T47D (cell line): ENCODE results near the gene GRK2.
A peak's percentile ranks its signal among the peaks of the same experiment; 100 is the strongest.
"Not testable (repeated sequence)": the region's sequence is repeated elsewhere in the genome, so short reads cannot be mapped to it uniquely, and the experiment has no call there.

Source experiments
- DNase-seq, 2 experiments: peaks; one replicate each; pipeline versions ENCODE4 v3.0.0 to v3.0.0-alpha.2; 2011 to 2012; ENCODE audit warnings: low read depth in 1 of 2, low spot score in 1 of 2
- JUND ChIP-seq: IDR thresholded peaks from 2 replicates; pipeline ENCODE4 v1.6.1; 2012; ENCODE audit warnings: low read depth
- in situ Hi-C: cut with HindIII; loops from 2 replicates; pipeline ENCODE4 v1.10.0; 2016; ENCODE audit warnings: low sequenced_read_pairs, low pct_unique_long_range_greater_than_20kb

Gene GRK2

GRCh38 chr11:67312187-67313021 lies 46.1 kb downstream of the GRK2 start:
- in situ Hi-C loops, result no loop called here
- DNase-seq, result peak; percentile 65 to 99
- peak; percentile 92; the same call in 1 of the 2 replicates for TF ChIP-seq JUND

- no peak for DNase-seq
Measured at GRCh38 chr11:67313125-67313890, 47.0 kb downstream of the GRK2 start.

DNA sequence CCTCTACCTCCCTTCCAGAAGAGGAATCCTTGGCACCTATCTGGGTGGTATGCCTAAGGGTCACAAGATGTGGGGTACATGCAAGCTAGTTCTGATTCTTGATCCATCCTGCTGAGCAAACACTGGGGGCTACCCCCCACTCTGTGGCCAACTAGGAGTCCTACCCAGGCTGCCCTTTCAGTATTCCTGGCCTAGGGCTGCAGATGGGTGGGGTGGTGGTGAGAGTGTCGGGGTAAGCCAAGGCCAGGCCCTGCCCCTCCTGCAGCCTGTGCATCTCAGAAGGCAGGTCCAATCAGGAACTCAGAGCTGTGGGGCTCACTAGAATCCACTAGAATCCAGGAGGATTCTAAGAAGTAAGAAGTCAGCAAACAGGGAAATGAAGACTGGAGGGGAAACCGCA lies 47.9 kb downstream of the GRK2 start:
- DNase-seq, result no peak
- in situ Hi-C loops, result no loop called here
- no peak for TF ChIP-seq JUND

More at GRCh38 chr11:67313125-67313890, 47.0 kb downstream of the GRK2 start:
- no peak for TF ChIP-seq JUND
- in situ Hi-C loops, result no loop called here

GRCh38 chr11:67315325-67315909 lies 49.1 kb downstream of the GRK2 start:
- no peak for DNase-seq
- in situ Hi-C loops, result no loop called here
- no peak for TF ChIP-seq JUND

GRCh38 chr11:67316882-67317204 lies 50.6 kb downstream of the GRK2 start:
- DNase-seq, result no peak
- TF ChIP-seq JUND, result no peak
- in situ Hi-C loops, result no loop called here

GRCh38 chr11:67317205-67317887 lies 51.1 kb downstream of the GRK2 start:
- in situ Hi-C loops, result no loop called here
- no peak for TF ChIP-seq JUND
- DNase-seq, result peak; percentile 97 to 98

DNA sequence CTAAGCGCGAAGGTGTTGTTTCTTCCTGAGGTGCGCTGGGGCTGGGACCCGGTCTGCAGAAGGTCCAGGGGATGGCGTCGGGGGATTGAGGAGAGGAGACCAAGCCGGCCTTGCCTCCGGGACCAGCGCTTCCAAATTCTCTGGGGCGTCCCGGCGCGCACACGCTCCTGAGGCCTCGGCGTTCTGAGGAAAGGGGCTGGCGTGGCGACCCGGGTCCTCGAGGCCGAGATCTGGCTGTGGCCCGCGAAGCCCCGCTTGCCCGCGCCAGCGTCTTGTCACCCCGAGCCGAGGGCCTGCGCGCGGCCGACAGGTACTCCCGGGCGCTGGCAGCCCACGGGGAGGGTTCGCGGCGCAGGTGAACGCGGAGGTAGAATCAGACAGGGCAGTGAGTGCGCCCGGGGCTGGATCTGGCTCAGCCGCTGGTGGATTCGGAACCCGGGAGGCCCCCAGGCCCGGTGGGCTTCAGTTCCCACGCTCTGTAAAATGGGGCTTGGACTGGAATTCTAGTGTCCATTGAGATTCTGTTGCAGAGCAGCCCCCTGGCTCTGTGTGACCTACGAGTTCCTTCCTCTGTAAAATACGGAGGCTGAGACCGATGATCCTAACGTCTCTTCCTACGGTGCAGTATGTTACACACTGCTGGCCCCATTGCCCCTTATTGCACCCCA lies 51.7 kb downstream of the GRK2 start:
- no peak for TF ChIP-seq JUND
- in situ Hi-C loops, result no loop called here
- DNase-seq, result peak; percentile 55 to 61

DNA sequence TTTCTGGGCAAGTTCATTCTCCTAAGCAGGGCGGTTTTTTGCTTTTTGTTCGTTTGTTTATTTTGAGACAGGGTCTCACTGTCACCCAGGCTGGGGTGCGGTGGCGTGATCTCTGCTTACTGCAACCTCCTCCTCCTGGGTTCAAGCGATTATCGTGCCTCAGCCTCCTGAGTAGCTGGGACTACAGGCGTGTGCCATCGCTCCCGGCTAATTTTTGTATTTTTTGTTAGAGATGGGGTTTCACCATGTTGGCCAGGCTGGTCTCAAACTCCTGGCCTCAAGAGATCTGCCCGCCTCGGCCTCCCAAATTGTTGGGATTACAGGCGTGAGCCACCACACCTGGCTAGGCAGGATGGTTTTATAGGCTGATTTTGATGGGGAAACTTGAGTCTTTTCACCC lies 52.6 kb downstream of the GRK2 start:
- DNase-seq, in situ Hi-C loops: not testable (repeated sequence)

DNA sequence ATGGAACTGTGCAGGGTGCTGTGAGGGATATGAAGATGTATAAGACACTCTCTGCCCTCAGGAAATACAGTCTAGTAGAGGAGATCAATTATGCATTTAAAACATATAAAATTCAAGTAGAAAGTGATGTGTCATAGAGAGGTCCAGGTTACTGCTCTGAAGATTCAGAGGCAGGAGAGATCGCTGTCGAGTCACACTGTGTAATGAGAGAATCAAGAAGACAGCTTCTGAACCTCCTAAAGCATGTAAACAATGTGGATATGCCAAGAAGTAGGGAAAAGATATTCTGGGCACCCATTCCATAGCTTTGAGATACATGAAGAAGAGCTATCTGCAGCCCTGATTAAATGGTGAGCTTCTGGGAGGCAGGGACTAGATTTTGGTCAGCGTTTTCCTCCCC lies 53.7 kb downstream of the GRK2 start:
- in situ Hi-C loops, result no loop called here
- no peak for TF ChIP-seq JUND

DNA sequence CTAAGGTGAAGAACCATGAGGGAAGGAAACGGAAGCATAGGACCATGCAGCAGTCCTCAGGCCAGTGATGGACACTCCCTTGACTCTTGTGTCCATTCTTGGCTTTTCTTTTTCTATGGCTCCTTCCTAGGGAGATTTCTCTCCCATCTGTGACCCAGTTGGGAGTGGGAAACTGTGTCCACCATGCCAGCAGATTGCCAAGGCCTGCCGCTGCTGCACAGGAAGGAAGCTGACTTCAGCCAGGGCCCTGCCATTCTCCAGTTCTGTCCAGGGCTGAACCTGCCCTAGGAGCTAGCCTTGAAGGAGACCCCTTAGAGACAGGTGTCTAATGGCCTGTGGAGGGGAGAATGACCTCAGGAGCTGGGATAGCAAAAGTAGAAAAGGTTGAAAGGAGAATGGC lies 54.4 kb downstream of the GRK2 start:
- no peak for TF ChIP-seq JUND
- no peak for DNase-seq
- in situ Hi-C loops, result no loop called here

More for the DNA sequence above, 53.7 kb downstream of the GRK2 start:
- DNase-seq, result no peak

DNA sequence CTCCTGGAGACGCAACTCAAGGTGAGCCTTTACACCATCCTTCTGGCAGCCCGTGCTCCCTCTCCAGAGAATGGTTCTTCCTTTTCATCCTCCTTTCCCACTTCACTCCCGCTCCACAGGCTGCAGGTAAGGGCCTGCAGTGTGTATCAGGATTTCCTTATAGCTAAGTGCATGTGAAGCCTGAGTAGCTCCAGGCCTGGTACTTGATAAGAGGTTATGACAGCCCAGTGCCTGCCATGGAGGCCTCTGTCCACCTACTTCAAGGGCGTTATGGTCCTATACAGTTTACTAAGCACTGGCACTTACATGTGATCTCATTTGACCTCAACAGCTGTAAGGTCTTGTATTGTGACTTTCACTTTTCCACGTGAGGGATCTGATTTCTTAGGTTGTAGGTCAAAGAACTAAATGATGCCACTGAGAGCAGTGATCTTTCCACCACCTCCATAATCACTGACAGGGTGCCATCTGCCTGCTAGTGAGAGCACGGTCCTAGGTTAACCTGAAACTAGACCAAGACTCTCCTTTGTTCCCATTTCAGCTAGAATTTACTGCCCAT lies 55.1 kb downstream of the GRK2 start:
- in situ Hi-C loops, result no loop called here

GRCh38 chr11:67322049-67322448 lies 55.8 kb downstream of the GRK2 start:
- TF ChIP-seq JUND, result no peak
- in situ Hi-C loops, result no loop called here
- DNase-seq, result no peak

More for the DNA sequence above, 55.1 kb downstream of the GRK2 start:
- TF ChIP-seq JUND, result no peak
- DNase-seq, result no peak
